ENCODE results near the gene VMP1.

DNA sequence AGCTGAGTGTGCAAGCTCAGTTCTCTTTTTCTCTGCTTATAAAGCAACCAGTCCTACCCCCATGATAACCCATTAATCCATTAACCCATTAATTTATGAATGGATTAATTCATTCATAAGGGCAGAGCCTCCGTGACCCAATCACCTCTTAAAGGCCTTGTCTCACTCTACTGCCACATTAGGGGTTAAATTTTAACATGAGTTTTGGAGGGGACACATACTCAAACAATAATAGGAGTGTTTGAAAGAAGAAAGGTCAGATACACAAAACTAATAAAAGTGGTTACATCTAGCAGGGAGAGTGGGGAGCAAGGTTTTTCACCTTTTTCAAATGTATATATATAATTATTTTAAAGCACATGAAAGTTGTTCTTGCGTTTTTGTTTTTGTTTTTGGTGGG lies 6.8 kb downstream of the VMP1 start:
- TF ChIP-seq CTCF (conservative IDR thresholded peaks at IDR 0.05 in 1 of 2, IDR thresholded peaks at IDR 0.05 in 1 of 2; ENCODE audit: low read depth in 1 of 2, low read length in 2 of 2): no peak
- no peak for TF ChIP-seq EZH2 (IDR thresholded peaks at IDR 0.05; ENCODE audit: low read length, missing control alignments)
